ENCODE results near the gene PREB. TPM values are rescaled to one million over a fixed set of nuclear protein-coding genes. Genes with fewer than 3 reads are reported as not detected.
A peak's percentile ranks its signal among the peaks of the same experiment; 100 is the strongest.

The PREB gene
- total and polyA plus RNA-seq, 2 donors (not counting 3 experiments of a cell fraction or from before 2014, with no cell fraction given) = 47.2 to 73.3 TPM

DNA sequence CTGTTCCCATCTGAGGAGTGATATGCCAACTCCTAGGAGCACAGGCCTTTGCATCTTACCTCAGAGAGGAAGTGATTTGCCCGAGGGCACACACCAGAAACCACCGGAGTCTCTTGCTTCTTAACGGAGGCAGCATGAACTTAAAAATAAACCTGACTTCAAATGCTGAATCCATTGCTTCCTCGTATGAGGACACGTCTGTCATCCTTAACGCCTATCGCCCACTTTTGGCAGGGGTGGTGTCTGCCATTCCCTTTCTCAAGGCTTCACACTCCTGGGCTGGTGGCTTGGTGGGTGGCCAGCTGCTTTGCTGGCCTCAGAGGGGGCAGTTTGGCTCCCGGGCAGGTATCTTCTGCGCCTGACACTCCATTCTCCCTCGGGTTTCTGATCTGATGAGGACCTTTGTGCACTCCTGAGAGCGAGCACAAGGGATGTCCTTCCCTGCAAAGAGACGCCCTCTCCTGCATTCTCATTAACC, 1.1 kb upstream of the PREB start:
- Histone ChIP-seq H3K4me2 (ENCODE audit: insufficient read depth, low read length) (no peak overlapping the region), H4K20me1 (replicated peaks; ENCODE audit: control insufficient read depth, extremely low read depth, insufficient read depth, low read length) (no peaks in the 10 kb centered on the region), H3K4me1 (ENCODE audit: control insufficient read depth, extremely low read depth, insufficient read depth, low read length) (peaks cover 10% of the 10 kb centered on the region), H3K27me3 (ENCODE audit: control insufficient read depth in 2 of 2, insufficient read depth in 2 of 2, low read length in 2 of 2) (no peaks in the 10 kb centered on the region), H3K4me3 (replicated peaks in 1 of 3; ENCODE audit: insufficient read depth in 1 of 3, low read depth in 1 of 3, low read length in 3 of 3) (no peak overlapping the region), H3K9me1 (replicated peaks; ENCODE audit: control insufficient read depth, extremely low read depth, insufficient read depth, low read length) (no peaks in the 10 kb centered on the region), H3K27ac (ENCODE audit: insufficient read depth, low read depth, low read length) (no peak overlapping the region), H3K36me3 (ENCODE audit: control insufficient read depth in 2 of 2, extremely low read depth in 1 of 2, insufficient read depth in 2 of 2, low read length in 2 of 2) (peaks cover 6 to 23% of the 10 kb centered on the region in 2 experiments), H2AFZ (ENCODE audit: low read depth, low read length) (peak overlapping the region; percentile 81), H3K9me3 (replicated peaks; ENCODE audit: control insufficient read depth, insufficient read depth, low read length) (no peaks in the 10 kb centered on the region), H3K9ac (replicated peaks; ENCODE audit: extremely low read depth, insufficient read depth, low read length) (no peak overlapping the region), H3K79me2 (ENCODE audit: control insufficient read depth, insufficient read depth, low read length) (peaks cover 18% of the 10 kb centered on the region)
- CTCF ChIA-PET = interaction anchor here (1.3 to 2.1 kb wide), 4 partner anchors 13 to 129 kb away, joined by 3 to 12 read pairs (median 4); partner anchors contain the start of gene TCF23
- dilution Hi-C loops (cut with MboI; ENCODE audit: extremely low pct_ligation_motif_present, low sequenced_read_pairs) = no loop called here
- FAIRE-seq (no peak), DNase-seq (ENCODE audit: low read depth, low spot score) (no peak)
- no peak for TF ChIP-seq MYC (IDR thresholded peaks at IDR 0.05; ENCODE audit: low read depth, low read length)
- TF ChIP-seq, protein P1, sequence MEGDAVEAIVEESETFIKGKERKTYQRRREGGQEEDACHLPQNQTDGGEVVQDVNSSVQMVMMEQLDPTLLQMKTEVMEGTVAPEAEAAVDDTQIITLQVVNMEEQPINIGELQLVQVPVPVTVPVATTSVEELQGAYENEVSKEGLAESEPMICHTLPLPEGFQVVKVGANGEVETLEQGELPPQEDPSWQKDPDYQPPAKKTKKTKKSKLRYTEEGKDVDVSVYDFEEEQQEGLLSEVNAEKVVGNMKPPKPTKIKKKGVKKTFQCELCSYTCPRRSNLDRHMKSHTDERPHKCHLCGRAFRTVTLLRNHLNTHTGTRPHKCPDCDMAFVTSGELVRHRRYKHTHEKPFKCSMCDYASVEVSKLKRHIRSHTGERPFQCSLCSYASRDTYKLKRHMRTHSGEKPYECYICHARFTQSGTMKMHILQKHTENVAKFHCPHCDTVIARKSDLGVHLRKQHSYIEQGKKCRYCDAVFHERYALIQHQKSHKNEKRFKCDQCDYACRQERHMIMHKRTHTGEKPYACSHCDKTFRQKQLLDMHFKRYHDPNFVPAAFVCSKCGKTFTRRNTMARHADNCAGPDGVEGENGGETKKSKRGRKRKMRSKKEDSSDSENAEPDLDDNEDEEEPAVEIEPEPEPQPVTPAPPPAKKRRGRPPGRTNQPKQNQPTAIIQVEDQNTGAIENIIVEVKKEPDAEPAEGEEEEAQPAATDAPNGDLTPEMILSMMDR (IDR thresholded peaks at IDR 0.05; ENCODE audit: extremely low read depth in 1 of 2, insufficient read depth in 1 of 2, low read depth in 1 of 2, low read length in 2 of 2) = no peak
- TF ChIP-seq MAX (IDR thresholded peaks at IDR 0.05; ENCODE audit: insufficient read depth, insufficient read length) = no peak
- intact Hi-C loops (cut with micrococcal nuclease) = no loop called here
- POLR2A ChIA-PET = interaction anchor here (1.9 kb wide), 1 partner anchor 12 kb away, joined by 7 read pairs; the partner anchor contains the start of gene ABHD1
- BruUV-seq (replicated peaks) = no TSS peak
